HG03521 (cell line): ENCODE data around the gene NUP93.
"Not testable (repeated sequence)": the region's sequence is repeated elsewhere in the genome, so short reads cannot be mapped to it uniquely, and the experiment has no call there.

ENCODE experiments used
- ATAC-seq: cut with Tn5 transposase; IDR thresholded peaks from one replicate; pipeline ENCODE4 v1.9.1; 2021; ENCODE audit warnings: mild to moderate bottlenecking, moderate library complexity; ENCODE audit not compliant: unreplicated experiment

NUP93 gene

DNA sequence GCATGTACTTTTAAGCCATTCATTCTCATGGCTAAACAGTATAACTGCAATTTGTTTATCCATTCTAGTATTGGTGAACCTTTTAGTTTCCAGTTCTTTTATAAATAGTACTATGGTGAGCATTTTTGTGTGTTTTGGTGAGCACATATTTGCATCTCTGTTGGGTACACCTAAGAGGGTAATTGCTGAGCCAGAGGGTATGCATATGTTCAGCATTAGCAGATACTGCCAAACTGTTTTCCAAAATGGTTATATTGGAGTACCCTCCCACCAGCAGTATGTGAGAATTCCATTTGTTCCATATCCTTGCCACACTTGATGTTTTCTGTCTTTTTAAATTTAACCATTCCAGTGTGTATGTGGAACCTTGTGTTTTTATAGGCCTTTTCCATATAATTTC lies 81.0 kb downstream of the NUP93 start:
- no peak for ATAC-seq

DNA sequence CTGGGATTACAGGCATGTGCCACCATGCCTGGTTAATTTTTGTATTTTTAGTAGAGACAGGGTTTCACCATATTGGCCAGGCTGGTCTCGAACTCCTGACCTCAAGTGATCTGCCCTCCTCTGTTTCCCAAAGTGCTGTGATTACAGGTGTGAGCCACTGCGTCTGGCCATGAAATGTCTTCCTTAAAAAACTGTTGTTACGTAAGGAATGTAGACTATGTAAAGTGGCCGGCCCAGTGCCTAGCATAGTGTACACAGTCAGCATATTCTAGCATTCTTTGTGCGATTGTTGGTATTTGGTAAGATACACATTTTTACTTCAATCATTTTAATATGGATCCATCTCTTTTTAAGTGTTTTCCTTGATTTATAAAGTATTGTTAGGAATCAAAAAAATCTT lies 81.7 kb downstream of the NUP93 start:
- not testable (repeated sequence) for ATAC-seq

DNA sequence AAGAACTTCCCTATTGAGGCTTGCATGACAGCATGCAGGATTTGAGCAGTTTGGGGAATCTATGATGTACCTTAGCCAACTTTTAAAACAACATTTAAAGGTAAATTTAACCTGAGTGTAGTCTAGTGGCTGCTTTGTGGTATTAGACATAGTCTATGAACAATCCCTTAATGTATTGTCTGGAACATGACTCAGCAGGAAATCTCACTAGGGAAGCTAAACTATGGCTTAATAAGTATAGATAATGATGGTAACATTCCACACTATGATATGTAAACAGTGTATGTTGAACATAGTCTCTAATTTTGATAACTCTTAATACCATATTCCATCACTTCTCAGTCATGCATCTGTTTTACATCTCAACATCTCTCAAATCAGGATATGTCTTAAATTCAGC lies 83.0 kb downstream of the NUP93 start:
- no peak for ATAC-seq

DNA sequence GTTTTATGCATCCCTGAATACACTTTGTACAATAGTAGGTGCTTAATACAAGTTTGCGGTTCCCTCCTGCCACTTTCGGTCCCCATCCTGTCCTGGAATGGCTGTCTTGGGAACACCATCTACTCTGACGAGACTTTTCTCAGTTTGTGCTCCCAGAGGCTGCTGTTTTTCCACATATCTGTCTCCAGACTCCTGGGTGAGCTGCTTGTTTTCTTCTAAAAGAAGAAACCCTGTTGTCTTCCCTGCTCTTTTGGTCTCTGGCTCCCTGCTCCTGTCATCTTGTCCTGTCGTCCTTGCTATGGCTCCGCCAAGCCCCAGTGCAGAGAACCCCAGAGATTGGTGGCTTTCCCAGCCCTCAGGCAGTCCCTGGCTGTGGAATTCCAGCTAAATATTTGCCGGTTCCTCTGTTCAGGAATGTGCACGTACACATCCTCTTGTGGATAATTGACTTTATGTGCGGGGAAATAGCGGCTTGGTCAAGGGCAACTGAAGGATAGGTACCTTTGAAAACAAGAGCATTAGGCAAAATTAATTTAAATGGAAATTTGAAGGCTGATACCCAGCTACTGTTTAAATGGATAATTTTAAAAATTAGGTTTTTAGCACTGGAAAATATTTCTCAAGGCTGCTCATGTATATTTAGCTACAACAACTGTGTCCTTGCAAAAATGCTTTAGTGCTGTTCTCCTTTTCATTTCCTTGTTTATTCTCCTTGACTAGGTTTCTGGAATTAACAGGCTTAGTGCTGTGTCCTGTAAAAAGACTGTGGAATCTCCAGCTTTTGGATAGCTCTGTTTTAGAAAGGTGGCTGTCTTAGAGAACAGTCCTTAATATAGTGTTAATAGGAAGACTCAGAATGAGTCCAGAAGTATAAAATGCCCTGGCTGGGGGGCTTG lies 84.9 kb downstream of the NUP93 start:
- ATAC-seq: no peak

DNA sequence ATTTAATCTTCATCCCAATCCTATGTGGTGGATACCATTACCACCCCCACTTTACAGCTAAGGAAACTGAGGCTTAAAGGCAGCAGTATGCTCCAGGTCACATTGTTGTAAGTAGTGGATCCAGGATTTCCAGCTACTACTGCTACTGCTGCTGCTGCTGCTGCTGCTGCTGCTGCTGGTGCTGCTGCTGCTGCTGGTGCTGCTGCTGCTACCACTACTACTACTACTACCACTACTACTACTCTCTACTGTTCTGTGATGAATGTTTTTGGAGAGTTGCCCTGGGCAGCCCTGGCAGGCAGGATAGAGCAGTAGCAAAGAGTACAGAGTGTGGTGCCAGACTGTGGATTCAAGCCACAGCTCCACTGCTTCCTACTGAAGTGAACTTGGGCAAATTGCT lies 85.8 kb downstream of the NUP93 start:
- ATAC-seq: no peak

DNA sequence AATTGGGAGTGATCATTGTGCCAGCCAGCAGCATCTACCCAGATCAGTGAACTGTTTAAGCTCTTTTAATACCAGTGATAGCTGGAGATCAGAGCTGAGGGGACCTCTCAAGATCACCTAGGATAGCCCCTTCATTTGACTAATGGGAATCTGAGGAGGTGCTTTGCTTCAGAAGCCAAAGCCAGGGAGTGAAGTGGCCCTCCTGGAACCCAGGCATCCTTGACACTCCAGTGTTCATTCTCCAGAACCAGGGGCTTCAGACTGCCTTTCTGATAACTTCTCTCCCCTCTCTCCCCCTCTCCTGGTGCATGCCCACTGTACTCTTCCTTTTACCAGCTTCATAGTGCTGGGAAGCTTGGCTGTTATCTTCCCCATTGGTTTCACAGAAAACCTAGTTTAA lies 87.1 kb downstream of the NUP93 start:
- no peak for ATAC-seq

DNA sequence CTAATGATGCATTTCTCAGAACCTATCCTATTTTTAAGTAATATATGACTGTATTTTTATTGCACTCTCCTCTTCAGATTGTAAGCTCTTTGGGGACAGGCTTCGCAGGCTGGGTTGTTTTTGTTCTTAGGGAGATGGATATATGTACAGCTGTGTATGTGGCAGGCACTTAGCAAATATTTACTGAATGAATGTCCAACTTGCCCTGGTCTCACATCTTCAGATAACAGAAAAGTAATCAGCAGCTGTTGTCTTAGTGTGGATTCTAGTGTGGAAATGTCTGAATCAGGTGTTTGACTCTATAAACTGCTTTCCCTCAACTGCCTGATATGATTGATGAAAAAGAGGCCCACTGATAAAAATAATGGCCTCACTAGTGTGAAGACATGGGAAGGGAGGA lies 88.0 kb downstream of the NUP93 start:
- ATAC-seq: no peak

DNA sequence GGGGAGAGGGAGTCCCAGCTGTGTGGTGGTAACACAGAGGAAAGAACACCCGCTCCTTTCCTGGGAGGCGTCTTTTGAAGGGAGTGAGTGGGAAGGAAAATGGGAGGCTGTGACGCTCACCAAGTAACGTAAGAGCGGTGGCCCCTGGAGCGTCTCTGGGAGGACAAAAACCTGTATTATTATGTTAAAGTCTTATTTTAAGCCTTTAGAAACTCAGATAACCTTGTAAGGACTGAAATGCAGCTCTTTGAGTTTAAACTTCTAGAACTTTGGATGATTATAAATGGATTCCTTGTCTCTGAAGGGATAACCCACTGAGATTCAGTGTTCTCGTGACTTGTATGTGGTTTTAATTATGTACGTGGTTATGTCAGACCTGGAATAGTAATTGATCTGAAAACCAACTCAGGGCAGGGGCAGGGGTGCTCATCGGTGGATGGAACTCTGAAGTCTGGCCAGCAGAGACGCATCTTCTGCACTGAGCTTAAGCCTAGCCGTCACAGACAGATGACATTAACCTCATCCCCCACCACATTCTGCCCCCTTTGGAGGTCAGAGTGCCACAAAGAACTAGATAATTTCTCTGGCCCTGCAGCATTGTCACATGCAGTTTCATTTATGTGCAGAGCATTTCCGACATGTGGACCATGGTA lies 93.3 kb downstream of the NUP93 start:
- ATAC-seq: no peak

DNA sequence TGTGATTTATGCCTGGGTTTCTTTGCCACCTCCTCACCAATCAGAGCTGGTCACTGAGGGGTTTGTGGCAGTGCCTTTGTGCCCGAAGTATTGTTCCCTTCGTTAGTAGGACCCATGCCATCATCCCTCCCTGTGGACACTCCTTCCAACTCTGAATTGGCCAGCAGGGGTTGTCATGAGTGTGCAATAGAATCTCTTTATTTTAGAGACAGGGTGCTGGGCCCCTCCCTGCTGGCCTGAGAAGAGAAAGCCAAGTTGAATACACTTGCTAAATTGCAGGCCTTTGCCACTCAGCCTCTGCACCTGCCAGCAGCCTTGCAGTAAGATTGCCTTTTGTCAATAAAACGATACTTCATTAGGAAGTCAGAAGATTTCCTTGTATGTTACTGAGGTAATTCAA lies 94.4 kb downstream of the NUP93 start:
- no peak for ATAC-seq

DNA sequence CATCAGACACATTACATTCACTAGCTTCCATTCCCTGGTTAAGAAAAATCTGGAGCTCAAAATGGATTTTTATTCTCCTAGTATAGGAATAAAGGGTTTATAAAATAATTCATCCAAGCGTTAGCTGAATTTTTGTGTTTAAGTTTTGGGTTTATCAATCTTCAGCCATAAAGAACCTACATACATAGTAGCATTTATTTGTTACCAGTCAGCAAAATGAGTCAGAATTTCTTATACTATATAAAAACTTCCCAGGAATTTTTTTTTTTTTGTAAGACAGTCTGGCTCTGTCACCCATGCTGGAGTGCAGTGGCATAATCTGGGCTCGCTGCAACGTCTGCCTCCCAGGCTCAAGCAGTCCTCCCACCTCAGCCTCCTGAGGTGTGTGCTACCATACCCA lies 94.9 kb downstream of the NUP93 start:
- ATAC-seq: no peak

DNA sequence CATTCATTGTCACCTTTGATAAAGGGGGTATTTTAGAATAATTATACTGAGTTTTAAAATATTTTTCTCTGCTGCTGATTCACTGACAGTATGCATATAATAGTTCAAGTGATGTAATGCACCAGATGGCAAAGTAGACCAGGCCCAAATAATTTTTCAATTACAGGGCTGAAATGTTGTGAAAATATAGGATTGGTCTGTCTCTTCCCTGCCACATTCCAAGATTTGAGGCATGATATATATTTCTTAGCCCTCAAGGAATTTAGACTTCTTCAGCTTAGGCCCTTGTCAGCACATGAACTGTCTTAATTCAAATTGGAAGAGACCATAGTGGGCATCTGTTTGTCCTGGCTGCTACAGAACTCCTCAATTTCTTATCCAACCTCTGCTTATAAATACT lies 95.9 kb downstream of the NUP93 start:
- ATAC-seq: no peak

DNA sequence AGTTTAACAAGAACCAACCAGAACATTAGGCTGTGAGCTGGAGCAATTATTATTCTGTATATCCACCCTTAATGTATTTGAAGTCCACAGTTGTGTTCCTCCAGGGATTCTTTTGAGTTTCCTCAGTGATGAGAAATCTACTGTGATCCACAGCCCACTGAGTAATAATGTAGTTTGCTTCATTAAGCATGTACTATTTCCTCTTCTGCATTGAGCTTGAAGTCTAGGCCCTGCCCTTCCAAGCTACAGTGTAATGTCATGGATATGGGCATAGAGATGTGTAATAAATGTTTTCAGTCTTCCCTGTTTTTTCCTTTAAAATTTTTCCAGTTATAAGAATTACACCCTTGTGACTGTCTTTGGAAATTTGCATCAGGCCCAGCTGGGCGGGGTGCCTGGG lies 98.7 kb downstream of the NUP93 start:
- no peak for ATAC-seq

DNA sequence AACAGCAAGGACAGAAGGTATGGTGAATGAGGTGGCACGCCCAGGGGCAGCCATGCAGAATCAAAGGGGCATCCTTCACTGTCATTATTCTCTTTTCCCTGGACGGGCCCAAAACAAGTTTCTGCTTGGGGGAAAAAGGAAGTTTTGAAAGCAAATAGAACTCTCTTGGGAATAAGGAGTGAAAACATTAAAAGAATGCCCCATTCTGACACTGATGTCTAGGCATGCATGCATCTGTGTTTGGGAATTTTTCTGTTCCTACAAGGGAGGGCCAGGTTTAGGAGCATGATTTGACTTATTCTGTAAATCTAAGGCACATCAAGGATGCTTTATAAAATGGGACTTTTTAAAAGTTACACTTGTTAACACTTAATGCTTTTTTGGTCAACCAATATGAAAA lies 100.7 kb downstream of the NUP93 start:
- no peak for ATAC-seq

DNA sequence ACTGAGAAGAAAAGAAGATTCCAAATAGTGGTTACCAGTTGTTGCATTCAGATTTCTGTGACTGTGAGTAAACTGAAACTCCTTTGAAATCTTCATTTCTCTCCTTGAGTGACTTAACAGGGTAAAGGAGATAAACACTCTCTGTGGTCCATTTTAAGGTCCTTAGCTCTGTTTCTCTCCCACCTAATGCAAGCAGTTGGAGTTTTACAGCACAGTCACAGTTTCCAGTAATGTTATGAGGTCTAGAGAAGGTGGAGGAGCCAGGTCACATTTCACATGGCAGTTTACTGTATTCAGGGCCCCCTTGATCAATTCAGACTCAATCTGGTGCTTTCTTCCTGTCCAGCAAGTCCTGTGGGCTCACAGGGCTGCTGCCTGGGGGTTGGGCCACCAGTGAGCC lies 102.8 kb downstream of the NUP93 start:
- no peak for ATAC-seq

DNA sequence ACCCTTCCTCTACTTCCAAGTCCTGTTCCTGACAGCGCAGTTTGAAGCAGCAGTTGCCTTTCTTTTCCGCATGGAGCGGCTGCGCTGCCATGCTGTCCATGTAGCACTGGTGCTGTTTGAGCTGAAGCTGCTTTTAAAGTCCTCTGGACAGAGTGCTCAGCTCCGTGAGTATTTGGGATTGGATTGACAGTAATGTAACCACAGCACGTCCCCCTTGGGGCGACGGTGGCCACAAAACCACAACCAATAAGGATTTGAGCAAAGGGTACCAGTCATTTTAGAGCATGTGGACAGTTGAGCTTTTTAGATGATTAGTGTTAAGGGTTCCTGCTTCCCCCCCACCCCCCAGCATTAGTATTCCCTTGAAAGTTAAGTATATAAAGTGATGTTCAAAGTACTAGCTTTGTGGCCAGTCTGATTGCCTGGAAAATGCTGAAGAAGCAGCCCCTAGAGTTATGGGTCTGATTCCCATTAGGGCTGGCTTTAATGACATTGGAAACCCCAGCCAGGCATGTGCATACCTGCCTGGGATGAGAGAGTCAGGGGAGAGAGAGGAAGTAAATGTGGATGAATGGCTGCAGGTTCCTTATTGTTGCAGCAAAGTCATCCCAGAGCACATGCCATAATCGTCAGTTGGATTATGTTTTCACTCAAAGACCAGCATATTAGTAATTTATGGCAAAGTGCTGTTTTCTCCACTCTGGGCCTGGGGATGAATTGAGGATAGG lies 103.5 kb downstream of the NUP93 start:
- ATAC-seq: no peak

DNA sequence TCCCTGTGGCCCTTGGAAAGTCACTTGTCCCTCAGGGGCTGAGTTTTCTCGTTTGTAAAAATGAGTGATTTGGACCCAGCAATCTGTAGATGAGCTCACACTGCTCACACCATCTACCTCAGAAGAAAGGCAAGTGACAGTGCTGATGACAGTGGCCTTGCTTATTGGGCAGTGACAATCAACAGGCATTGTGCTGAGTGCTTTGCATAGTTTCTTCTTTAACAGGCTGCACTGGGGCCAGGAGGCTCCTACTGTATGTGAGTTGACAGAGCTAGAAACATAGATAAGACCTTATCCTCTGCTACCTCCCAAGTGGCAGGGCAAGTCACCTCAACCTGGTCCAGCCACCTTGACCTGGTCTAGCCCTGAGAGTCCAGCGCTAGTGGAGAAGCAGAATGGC lies 105.4 kb downstream of the NUP93 start:
- ATAC-seq: no peak

DNA sequence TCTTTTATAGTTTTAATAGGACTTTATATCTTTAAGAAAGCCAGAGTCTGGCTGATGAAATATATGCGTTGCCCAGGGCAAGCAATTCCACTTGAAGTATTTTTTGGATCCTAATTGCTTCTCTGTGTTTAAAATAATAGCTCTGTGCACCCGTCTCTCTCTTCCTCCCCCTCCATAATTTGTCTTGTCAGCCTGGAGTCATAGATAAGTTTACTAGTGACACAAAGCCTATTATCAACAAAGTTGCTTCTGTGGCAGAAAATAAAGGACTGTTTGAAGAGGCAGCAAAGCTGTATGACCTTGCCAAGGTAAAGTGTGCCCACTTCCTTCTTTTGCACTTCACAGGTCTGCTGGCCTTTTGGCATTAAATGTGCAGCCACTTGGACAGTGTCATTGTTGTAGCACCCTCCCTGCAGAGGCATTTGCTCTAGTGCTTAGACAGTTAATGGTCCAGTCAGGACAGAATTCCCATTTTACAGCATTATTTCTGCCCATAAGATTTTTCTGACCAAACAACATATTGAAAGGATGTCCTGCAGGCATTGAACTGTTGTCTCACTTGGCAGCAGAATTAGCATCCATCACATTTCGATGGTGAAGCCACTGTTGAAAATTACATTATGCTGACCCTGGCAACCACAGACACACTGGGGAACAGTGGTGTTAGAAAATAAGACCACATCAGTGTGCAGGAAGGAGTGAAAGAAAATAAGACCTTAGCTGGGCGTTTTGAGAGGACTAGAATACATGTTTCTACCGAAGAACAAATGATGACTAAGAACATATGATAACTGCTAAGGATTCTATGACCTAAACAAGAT lies 106.7 kb downstream of the NUP93 start:
- ATAC-seq: no peak

DNA sequence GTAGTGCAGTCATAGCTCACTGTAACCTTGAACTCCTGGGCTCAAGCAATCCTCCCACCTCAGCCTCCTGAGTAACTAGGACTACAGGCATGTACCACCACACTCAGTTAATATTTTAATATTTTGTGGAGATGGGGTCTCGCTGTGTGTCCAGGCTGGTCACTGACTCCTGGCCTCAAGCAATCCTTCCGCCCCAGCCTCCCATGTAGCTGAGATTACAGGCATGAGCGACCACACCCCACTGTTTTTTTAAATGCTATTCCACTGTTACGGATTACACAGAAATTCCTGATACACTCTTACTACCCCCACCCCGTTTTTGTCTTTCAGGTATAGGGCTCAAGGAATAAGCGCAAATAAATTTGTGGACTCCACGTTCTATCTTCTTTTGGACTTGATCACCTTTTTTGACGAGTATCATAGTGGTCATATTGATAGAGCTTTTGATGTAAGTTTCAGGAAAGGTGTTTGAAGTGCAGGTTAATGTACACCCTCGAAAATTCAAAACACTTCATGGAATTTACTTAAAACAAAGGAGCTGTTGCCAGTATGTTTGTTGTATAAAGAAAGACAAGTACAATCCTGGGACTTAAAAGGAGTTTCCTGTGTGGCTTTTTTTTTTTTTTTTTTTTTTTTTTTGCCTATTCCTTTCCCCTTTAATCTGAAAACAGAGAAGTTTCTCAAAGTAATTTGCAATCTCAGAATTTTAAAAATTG lies 108.9 kb downstream of the NUP93 start:
- no peak for ATAC-seq

DNA sequence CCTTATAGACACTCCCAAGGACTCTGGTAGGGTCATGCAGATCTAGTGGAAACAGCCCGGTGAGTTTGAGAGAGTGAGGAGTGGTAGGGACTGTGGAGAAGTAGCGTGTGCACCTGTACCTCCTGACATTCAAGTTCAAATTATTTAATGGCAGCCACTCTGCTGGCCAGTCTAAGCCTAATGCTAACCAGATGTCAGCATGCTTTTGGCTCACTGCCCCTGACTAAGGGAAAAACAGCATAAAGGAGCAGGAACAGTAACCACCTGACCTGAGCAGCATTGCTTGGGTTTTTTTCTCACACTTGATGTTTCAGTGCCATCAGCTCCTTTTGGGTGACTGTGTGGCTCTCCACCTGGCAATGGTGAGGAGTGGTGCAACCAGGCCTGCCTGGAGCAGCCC lies 111.3 kb downstream of the NUP93 start:
- no peak for ATAC-seq

DNA sequence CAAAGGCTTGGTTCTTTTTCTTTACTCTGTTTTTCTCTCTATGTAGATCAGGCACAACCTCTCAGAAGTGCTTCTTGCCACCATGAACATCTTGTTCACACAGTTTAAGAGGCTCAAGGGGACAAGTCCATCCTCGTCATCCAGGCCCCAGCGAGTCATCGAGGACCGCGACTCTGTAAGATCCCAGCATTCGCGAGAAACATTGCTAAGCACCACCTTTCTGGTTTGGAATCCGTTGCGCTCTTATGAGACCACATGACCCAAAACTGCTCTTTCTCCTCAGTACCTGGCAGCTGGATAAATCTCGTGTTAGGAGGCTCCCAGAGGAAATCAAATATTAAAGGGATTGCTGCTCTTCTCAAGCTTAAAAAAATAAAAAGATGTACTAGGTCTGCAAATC lies 111.7 kb downstream of the NUP93 start:
- no peak for ATAC-seq
